Skeletal muscle cell (primary cell): ENCODE results near the gene GSTA1.
A peak's percentile ranks its signal among the peaks of the same experiment; 100 is the strongest.
"Not testable (repeated sequence)": the region's sequence is repeated elsewhere in the genome, so short reads cannot be mapped to it uniquely, and the experiment has no call there.

Source experiments
- DNase-seq: peaks from one replicate; pipeline ENCODE4 v3.0.0-alpha.2; 2010; ENCODE audit warnings: low read depth
- H3K4me3 ChIP-seq: 2 replicates; pipeline ENCODE4 v1.5.1; 2011; ENCODE audit warnings: low read depth, mild to moderate bottlenecking, control low read depth, low read length, moderate library complexity

GSTA1 gene

GRCh38 chr6:52761673-52762491 lies 41.7 kb downstream of the GSTA1 start:
- not testable (repeated sequence) for H3K4me3 ChIP-seq

DNA sequence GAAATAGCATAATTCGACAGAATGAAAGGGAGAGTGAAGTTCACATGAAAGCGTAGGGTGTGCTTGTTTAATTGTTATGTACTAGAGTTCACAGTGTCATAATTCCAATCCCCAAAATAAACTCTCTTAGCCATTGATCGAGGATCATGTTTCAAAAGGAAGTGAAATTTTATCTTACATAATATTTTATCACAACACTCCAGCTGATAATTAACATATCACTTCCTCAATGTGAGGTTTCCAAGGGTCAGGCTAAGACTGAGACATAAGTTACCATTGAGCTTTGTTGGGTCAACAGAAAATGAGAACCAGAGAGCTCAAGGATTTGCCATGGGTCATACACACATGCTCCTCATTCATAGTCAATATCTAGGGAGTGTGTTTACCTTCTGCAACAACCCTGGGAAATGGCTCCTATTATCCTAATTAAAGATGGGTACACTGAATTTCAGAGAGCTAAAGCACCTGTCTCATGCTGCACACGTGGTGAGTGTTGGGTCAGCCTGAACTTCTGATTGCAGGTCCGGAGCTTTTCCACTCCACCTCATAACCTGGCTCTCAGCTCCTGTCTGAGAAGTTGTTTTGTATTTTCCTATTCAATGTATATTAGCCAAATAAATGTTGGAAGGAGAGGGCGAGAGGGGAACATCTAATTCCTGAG lies 43.4 kb downstream of the GSTA1 start:
- no peak overlapping the region for H3K4me3 ChIP-seq
- DNase-seq, result no peak

More at GRCh38 chr6:52761673-52762491, 41.7 kb downstream of the GSTA1 start:
- DNase-seq, result not testable (repeated sequence)

DNA sequence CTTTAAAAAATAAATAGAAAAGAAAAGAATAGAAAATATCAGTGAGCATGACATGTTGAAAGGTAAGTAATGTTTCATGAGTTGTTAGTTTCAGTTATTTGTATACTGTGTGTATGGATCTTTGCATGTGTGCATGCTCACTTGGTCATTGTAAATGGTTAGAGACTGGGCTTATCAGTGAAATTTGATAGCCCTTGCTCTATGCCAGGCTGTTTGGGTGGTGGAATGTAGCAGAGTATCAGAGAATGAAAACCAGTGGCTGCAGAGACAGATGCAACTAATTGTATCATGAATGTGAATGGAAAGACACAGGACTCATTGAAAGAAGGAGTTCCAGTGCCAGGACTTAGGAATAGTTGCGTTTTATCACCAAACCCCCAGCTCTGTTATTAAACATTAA lies 44.5 kb downstream of the GSTA1 start:
- DNase-seq, result no peak
- no peak overlapping the region for H3K4me3 ChIP-seq

DNA sequence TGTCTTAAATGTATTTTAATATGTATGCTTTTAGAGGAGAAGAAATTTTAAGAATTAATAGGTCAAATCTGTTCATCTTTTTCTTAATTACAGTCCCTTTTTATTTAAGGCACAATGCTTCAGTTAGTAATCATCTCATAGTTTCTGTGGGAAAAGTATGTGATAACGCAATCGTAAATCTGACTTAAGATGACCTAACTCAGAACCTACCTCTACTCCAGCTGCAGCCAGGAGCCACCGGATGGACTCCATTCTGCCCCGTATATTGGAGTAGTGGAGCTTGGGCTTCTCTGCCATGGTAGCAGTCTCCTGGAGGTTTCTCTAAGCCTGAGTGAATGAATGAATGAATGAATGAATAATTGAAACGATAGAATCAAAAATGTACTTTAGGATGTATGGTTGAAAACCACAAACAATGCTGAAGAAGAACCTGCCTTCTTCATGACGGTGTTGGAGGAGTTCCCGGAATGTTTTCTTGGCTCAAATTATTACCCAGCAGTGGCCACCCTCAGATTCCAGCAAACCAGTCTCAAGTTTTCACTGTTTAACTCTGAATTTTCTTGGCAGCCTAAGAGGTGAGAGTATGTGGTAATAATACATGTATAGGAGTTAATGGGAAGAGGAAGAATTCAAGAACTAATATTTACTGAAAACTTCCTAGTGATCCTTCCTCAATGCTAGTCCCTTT lies 45.8 kb downstream of the GSTA1 start:
- not testable (repeated sequence) for H3K4me3 ChIP-seq
- peak; percentile 40 for DNase-seq

DNA sequence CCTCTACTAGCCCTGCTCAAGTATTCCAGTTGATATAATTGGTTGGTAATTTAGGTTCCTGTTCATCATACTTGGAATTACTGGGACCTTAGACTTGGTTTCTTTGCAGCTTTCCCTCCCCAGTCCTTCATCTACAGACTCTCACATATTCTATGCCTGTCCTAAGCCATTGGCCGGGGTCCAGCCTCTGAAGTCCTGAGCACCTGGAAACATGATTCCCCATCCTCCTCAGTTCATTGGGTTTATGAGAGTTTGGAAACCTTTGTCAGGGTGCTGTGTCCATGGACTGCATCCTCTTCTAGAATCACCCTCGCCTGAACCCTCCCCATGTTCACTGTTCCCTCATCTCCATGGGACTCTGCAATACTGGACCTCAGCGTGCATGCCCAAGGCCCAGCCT lies 49.2 kb downstream of the GSTA1 start:
- H3K4me3 ChIP-seq, result no peak overlapping the region
- no peak for DNase-seq

DNA sequence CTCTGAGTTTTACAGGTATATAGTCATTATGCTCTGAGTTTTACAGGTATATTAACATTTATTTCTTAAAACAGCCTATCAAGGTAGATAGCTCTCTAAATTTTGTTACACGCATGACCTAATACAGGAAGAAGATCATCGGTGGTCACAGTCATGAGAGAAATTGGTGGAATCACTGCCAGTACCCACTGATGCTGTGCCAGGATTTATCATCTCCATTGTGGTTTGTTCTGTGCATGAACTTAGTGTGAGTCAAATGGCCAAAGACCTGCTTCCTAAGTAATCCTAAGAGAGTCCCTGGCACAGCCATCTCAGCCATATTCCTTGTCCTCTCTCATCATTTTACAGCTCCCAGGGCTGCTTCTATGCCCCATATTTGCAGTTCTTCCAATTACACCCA lies 50.5 kb downstream of the GSTA1 start:
- H3K4me3 ChIP-seq, DNase-seq: not testable (repeated sequence)

- DNase-seq, result no peak
- no peak overlapping the region for H3K4me3 ChIP-seq
Measured at GRCh38 chr6:52752310-52752709, 51.3 kb downstream of the GSTA1 start.

DNA sequence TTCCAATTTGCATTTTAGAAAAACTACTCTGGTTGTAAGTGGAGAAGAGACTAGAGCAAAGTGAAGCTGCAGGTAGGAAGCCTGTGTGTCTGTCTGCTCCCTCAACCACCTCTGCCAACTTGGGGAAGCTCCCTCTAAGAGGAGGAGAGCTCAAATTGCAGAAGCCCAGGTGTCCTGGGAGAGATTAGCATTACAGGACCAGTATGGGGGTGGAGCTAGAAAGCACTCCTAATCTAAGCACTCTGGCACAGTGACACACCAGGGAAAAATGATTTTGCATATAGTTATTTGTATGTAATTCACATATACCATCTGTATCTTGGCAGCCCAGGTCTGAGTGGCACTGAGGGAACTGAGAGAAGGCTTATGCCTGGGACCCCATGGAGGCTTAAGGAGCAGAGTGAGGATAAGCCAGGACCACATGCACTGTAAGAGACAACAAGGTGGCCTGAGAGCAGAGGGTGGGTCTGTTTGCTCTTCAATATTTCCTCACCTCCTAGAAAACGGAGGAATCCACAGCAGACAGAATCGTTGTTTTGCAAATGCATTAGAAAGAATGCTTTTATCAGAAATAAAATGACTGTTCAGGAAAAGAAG lies 54.0 kb downstream of the GSTA1 start:
- H3K4me3 ChIP-seq, result no peak overlapping the region
- DNase-seq, result no peak

GRCh38 chr6:52747301-52747700 lies 56.3 kb downstream of the GSTA1 start:
- H3K4me3 ChIP-seq, DNase-seq: not testable (repeated sequence)

DNA sequence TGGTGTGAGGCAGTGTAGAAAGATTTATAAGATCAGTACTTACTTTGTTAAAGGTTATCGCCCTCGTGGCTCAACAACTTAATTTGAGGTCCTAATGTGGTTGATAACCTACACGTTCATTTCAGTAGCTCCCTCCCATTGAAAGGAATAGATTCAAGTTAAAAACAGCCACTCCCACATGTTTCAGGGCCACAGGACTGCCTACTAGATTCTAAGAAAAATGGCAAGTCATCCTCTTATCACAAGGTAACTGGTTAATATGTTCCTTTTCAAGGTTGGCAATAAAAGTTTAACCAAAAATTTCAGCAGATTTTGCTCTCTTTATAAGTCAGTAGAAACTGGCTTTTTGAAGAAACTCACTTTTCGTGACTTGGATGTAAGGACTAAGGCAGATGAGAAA lies 57.4 kb downstream of the GSTA1 start:
- H3K4me3 ChIP-seq, result no peak overlapping the region
- DNase-seq, result no peak

DNA sequence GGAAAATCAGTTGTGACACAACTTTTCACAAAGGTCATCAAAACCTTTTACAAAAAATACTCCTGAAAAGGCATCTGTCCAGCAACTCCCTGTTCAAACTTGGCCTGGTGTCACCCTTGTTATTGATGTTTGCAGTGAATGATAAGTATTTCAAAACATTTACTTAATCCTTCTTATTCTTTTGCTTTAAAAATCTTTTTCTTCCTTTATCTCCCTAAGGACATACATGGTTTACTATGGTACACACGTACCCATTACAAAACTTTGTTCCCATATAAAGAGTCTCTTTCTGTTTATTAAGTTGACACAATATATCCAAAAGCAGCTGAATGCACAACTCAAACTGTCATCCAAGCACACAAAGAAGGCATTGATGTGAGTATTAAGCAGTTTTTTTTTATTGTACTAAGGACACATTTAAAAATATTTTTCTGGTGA lies 57.8 kb downstream of the GSTA1 start:
- DNase-seq, result no peak
- H3K4me3 ChIP-seq, result no peak overlapping the region

- no peak overlapping the region for H3K4me3 ChIP-seq
- DNase-seq, result no peak
Measured at GRCh38 chr6:52741872-52742271, 61.7 kb downstream of the GSTA1 start.
